Embryonic facial prominence (tissue), 1 donor: ENCODE measurements around the gene ANKRD36.
"Not testable (repeated sequence)": the region's sequence is repeated elsewhere in the genome, so short reads cannot be mapped to it uniquely, and the experiment has no call there.

Experiments used
- DNase-seq: peaks from one replicate; pipeline ENCODE4 v3.0.0-alpha.2; 2016; ENCODE audit errors: extremely low spot score

ANKRD36 gene

GRCh38 chr2:97113050-97113881, at the start of gene ANKRD36:
Gene ANKRD36 (plus strand): TSS chr2:97113153. CDS start chr2:97113740, 587 bp downstream.
- peak; percentile 8 for DNase-seq

- DNase-seq, result not testable (repeated sequence)
Measured at GRCh38 chr2:97066030-97066429, 46.9 kb upstream of the ANKRD36 start.

- no peak for DNase-seq
Measured at GRCh38 chr2:97067279-97068004, 45.5 kb upstream of the ANKRD36 start.

GRCh38 chr2:97068074-97068473, 44.9 kb upstream of the ANKRD36 start:
- DNase-seq, result no peak

GRCh38 chr2:97068722-97069121, 44.2 kb upstream of the ANKRD36 start:
- not testable (repeated sequence) for DNase-seq

- DNase-seq, result not testable (repeated sequence)
Measured at GRCh38 chr2:97070915-97071314, 42.0 kb upstream of the ANKRD36 start.

- DNase-seq, result not testable (repeated sequence)
Measured at GRCh38 chr2:97077213-97077612, 35.7 kb upstream of the ANKRD36 start.

- not testable (repeated sequence) for DNase-seq
Measured at GRCh38 chr2:97080855-97081254, 32.1 kb upstream of the ANKRD36 start.

- not testable (repeated sequence) for DNase-seq
Measured at GRCh38 chr2:97082206-97082605, 30.7 kb upstream of the ANKRD36 start.

GRCh38 chr2:97083516-97083915, 29.4 kb upstream of the ANKRD36 start:
- DNase-seq, result not testable (repeated sequence)

- DNase-seq, result not testable (repeated sequence)
Measured at GRCh38 chr2:97085093-97085492, 27.9 kb upstream of the ANKRD36 start.

- DNase-seq, result not testable (repeated sequence)
Measured at GRCh38 chr2:97088706-97089105, 24.2 kb upstream of the ANKRD36 start.

- not testable (repeated sequence) for DNase-seq
Measured at GRCh38 chr2:97092946-97093345, 20.0 kb upstream of the ANKRD36 start.

- DNase-seq, result not testable (repeated sequence)
Measured at GRCh38 chr2:97093983-97094771, 18.8 kb upstream of the ANKRD36 start.

- not testable (repeated sequence) for DNase-seq
Measured at GRCh38 chr2:97094772-97095611, 18.0 kb upstream of the ANKRD36 start, which contains the start of gene FAHD2B. Gene FAHD2B (minus strand): TSS chr2:97094882. CDS start chr2:97091706, 3,176 bp downstream.

GRCh38 chr2:97095661-97096060, 17.3 kb upstream of the ANKRD36 start:
- no peak for DNase-seq

GRCh38 chr2:97098786-97099372, 14.1 kb upstream of the ANKRD36 start:
- DNase-seq, result not testable (repeated sequence)

GRCh38 chr2:97106878-97107277, 6.1 kb upstream of the ANKRD36 start:
- not testable (repeated sequence) for DNase-seq

GRCh38 chr2:97111246-97111645, 1.7 kb upstream of the ANKRD36 start:
- DNase-seq, result not testable (repeated sequence)

- DNase-seq, result peak; percentile 9
Measured at GRCh38 chr2:97112320-97113049, 468 bp upstream of the ANKRD36 start.
